Measurements from ENCODE around the gene GZF1. TPM values are rescaled to one million over a fixed set of nuclear protein-coding genes. Genes with fewer than 3 reads are reported as not detected.

GZF1 gene
- total and polyA plus RNA-seq, 2 donors (not counting 1 experiment from before 2014, with no cell fraction given) = 12.5 to 49.0 TPM

- no peaks in the 10 kb centered on the region for H3K9me3 Mint-ChIP-seq (ENCODE audit: insufficient read depth)
- H3K4me1 Mint-ChIP-seq = peaks cover 14% of the 10 kb centered on the region
- H3K4me3 Mint-ChIP-seq = no peak overlapping the region
- POLR2A ChIA-PET = no interaction called here
- peaks cover 8% of the 10 kb centered on the region for H4K20me1 ChIP-seq (ENCODE audit: control insufficient read depth, insufficient read depth, low read length, poor library complexity, severe bottlenecking)
- intact Hi-C loops (cut with micrococcal nuclease) = no loop called here
- peaks cover 11 to 12% of the 10 kb centered on the region in 2 donors for H3K4me1 ChIP-seq (ENCODE audit: control insufficient read depth in 2 of 2, insufficient read depth in 2 of 2, low read length in 2 of 2)
- H3K4me2 ChIP-seq (replicated peaks; ENCODE audit: low read depth, low read length, poor library complexity, severe bottlenecking) = no peak overlapping the region
- peaks cover 3 to 11% of the 10 kb centered on the region in 2 experiments for H3K36me3 ChIP-seq (replicated peaks in 1 of 2; ENCODE audit: control extremely low read depth in 1 of 2, control insufficient read depth in 1 of 2, extremely low read depth in 1 of 2, insufficient read depth in 2 of 2, low read length in 1 of 2)
- no peak overlapping the region for H3K9ac ChIP-seq (ENCODE audit: low read length)
- DNase-seq (no peak), ATAC-seq (ENCODE audit: low read depth) (no peak)
- no peak overlapping the region for H3K27ac ChIP-seq (ENCODE audit: low read length in 2 of 2)
- no peaks in the 10 kb centered on the region for H3K9me3 ChIP-seq (ENCODE audit: control extremely low read depth in 1 of 3, control insufficient read depth in 2 of 3, insufficient read depth in 1 of 3, low read length in 2 of 3)
- WGBS (ENCODE audit: insufficient coverage) = 100% methylated on average over 2 of the region's 3 CpGs
- H3K27me3 ChIP-seq (replicated peaks in 1 of 4; ENCODE audit: control extremely low read depth in 1 of 4, control insufficient read depth in 3 of 4, insufficient read depth in 4 of 4, low read length in 3 of 4) = no peaks in the 10 kb centered on the region
- no peaks in the 10 kb centered on the region for H3K27me3 Mint-ChIP-seq
- H3K79me2 ChIP-seq (ENCODE audit: control insufficient read depth, insufficient read depth, low read length) = peaks cover 53% of the 10 kb centered on the region
- no peak overlapping the region for H3K27ac Mint-ChIP-seq
- no peak overlapping the region for H3K4me3 ChIP-seq (ENCODE audit: control extremely low read depth in 1 of 5, extremely low read depth in 1 of 5, insufficient read depth in 1 of 5, low read depth in 2 of 5, low read length in 4 of 5)
- no peak for TF ChIP-seq EZH2 (IDR thresholded peaks at IDR 0.05; ENCODE audit: borderline replicate concordance, insufficient read depth, low read depth, low read length, poor library complexity, severe bottlenecking)
- TF ChIP-seq, protein P1, sequence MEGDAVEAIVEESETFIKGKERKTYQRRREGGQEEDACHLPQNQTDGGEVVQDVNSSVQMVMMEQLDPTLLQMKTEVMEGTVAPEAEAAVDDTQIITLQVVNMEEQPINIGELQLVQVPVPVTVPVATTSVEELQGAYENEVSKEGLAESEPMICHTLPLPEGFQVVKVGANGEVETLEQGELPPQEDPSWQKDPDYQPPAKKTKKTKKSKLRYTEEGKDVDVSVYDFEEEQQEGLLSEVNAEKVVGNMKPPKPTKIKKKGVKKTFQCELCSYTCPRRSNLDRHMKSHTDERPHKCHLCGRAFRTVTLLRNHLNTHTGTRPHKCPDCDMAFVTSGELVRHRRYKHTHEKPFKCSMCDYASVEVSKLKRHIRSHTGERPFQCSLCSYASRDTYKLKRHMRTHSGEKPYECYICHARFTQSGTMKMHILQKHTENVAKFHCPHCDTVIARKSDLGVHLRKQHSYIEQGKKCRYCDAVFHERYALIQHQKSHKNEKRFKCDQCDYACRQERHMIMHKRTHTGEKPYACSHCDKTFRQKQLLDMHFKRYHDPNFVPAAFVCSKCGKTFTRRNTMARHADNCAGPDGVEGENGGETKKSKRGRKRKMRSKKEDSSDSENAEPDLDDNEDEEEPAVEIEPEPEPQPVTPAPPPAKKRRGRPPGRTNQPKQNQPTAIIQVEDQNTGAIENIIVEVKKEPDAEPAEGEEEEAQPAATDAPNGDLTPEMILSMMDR (IDR thresholded peaks at IDR 0.05) = no peak
- H2AFZ ChIP-seq (ENCODE audit: insufficient read depth, low read depth, low read length, poor library complexity, severe bottlenecking) = no peak overlapping the region
- CTCF ChIA-PET = no interaction called here
Measured at GRCh38 chr20:23404196-23404595, 42.2 kb downstream of the GZF1 start.

GRCh38 chr20:23406880-23407279, 44.9 kb downstream of the GZF1 start:
- no peak for DNase-seq

More at GRCh38 chr20:23406880-23407279, 44.9 kb downstream of the GZF1 start:
- Histone ChIP-seq H3K36me3 (replicated peaks in 1 of 2; ENCODE audit: control extremely low read depth in 1 of 2, control insufficient read depth in 1 of 2, extremely low read depth in 1 of 2, insufficient read depth in 2 of 2, low read length in 1 of 2) (peaks cover 0 to 3% of the 10 kb centered on the region in 2 experiments), H3K9ac (ENCODE audit: low read length) (no peak overlapping the region), H3K9me3 (ENCODE audit: control extremely low read depth in 1 of 3, control insufficient read depth in 2 of 3, insufficient read depth in 1 of 3, low read length in 2 of 3) (no peaks in the 10 kb centered on the region), H2AFZ (ENCODE audit: insufficient read depth, low read depth, low read length, poor library complexity, severe bottlenecking) (no peak overlapping the region), H3K27me3 (replicated peaks in 1 of 4; ENCODE audit: control extremely low read depth in 1 of 4, control insufficient read depth in 3 of 4, insufficient read depth in 4 of 4, low read length in 3 of 4) (no peaks in the 10 kb centered on the region), H3K79me2 (ENCODE audit: control insufficient read depth, insufficient read depth, low read length) (peaks cover 74% of the 10 kb centered on the region), H3K4me1 (ENCODE audit: control insufficient read depth in 2 of 2, insufficient read depth in 2 of 2, low read length in 2 of 2) (peaks cover 11 to 12% of the 10 kb centered on the region in 2 donors), H3K4me3 (ENCODE audit: control extremely low read depth in 1 of 5, extremely low read depth in 1 of 5, insufficient read depth in 1 of 5, low read depth in 2 of 5, low read length in 4 of 5) (no peak overlapping the region), H3K27ac (ENCODE audit: low read length in 2 of 2) (no peak overlapping the region), H3K4me2 (replicated peaks; ENCODE audit: low read depth, low read length, poor library complexity, severe bottlenecking) (no peak overlapping the region), H4K20me1 (ENCODE audit: control insufficient read depth, insufficient read depth, low read length, poor library complexity, severe bottlenecking) (peaks cover 18% of the 10 kb centered on the region)
- ChIA-PET POLR2A (no interaction called here), CTCF (interaction anchor here (1.4 kb wide), 1 partner anchor 14 kb away, joined by 6 read pairs; the partner anchor contains the start of gene NAPB)
- WGBS (ENCODE audit: insufficient coverage) = no CpG with 5 or more reads among the region's 1 CpG
- no peak overlapping the region for H3K4me3 Mint-ChIP-seq
- H3K4me1 Mint-ChIP-seq = peaks cover 14% of the 10 kb centered on the region
- intact Hi-C loops (cut with micrococcal nuclease) = no loop called here
- H3K27ac Mint-ChIP-seq = no peak overlapping the region
- ATAC-seq (ENCODE audit: low read depth) = no peak
- H3K9me3 Mint-ChIP-seq (ENCODE audit: insufficient read depth) = no peaks in the 10 kb centered on the region
- TF ChIP-seq, protein P1 (IDR thresholded peaks at IDR 0.05) = no peak
- TF ChIP-seq EZH2 (IDR thresholded peaks at IDR 0.05; ENCODE audit: borderline replicate concordance, insufficient read depth, low read depth, low read length, poor library complexity, severe bottlenecking) = no peak
- no peaks in the 10 kb centered on the region for H3K27me3 Mint-ChIP-seq
